ENCODE data around the gene AKAP8L.

- no peak for TF ChIP-seq POLR2A (IDR thresholded peaks at IDR 0.05)
- TF ChIP-seq CTCF (IDR thresholded peaks at IDR 0.05), result no peak
These were observed 18.0 kb downstream of the AKAP8L start for GRCh38 chr19:15400521-15401396.
